ENCODE results near the gene PHLDB2. TPM values are rescaled to one million over a fixed set of nuclear protein-coding genes. Genes with fewer than 3 reads are reported as not detected.

PHLDB2 gene
- total and polyA plus RNA-seq, 2 of the 8 experiments (the other 6 are each of a cell fraction or from before 2014, with no cell fraction given): 5.8 to 22.6 TPM

GRCh38 chr3:111862415-111862814 is 3.4 kb downstream of the PHLDB2 start (continued):
- no peak for TF ChIP-seq CHD7 (IDR thresholded peaks at IDR 0.05; ENCODE audit: insufficient replicate concordance, low read length)

Data from H1 (cell line).